GM18498 (cell line): ENCODE results near the gene SLC35B2.

Source experiments
- ATAC-seq: cut with Tn5 transposase; IDR thresholded peaks from one replicate; pipeline ENCODE4 v1.9.1; 2021; ENCODE audit warnings: mild to moderate bottlenecking, moderate library complexity; ENCODE audit not compliant: unreplicated experiment

SLC35B2 gene

GRCh38 chr6:44224029-44224964 is 33.0 kb downstream of the SLC35B2 start:
- no peak for ATAC-seq

GRCh38 chr6:44223319-44224028 is 33.9 kb downstream of the SLC35B2 start, which contains the start of gene SLC29A1:
SLC29A1 (plus strand) TSS chr6:44223595; CDS start chr6:44227314, 3,719 bp downstream.
- peak; percentile 53 for ATAC-seq

DNA sequence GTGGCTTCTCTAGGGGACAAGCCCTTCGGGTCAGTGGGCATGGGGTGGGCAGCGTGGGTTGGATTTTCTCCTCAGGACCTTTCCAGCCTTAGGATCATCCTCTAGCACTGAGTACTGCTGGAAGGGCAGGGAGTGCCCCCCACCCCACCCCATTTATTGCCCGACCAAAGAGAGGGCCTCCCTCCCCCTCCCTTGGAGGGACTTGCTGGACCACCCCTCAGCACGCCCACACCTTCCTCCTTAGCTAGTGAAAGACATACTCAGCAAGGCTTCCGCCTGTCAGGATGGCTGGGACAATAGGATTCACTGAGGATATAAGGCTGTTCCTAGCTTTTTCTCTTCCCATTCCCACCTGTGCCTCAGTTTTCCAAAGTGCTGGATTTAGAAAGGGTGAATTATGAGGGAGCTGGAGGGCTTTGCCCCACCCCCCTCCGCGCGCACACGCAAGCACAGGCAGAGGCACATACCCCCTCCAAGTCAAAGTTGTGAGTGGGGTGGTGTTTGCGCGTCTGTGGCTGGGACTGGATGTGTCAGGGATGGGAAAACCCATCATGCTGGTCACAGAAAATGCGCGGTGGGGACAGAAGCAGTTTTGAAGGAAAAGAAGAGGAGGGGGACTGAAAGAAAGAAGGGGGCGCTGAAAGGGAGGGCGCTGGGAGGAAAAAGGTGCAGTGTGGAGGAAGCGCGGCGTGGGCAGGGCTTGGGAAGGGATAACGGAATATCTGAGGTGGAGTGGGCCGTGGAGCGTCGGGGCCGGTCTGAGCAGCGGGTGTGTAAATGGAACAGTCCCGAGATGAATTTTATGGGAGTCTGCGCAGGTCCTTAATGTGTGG is 34.6 kb downstream of the SLC35B2 start:
- ATAC-seq = no peak

DNA sequence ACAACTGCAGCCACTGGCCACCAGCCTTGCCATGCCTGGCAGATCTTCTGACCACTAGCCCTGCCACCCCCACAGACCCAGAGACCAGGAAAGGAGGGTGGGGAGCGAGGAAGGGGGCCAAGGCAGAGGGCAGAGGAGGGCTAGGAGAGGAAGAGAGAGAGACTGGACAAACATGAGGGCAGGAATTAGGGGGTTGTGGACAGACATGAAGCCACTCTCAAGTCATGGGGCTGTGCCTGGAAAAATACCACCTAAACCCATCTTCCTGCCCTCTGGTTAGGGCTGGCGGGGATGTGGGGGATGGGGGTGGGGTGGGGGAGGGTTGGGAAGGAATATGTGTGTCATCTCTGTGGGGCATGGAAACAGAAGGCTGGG is 35.4 kb downstream of the SLC35B2 start:
- no peak for ATAC-seq

- peak; percentile 45 for ATAC-seq
These were observed 35.9 kb downstream of the SLC35B2 start for GRCh38 chr6:44221291-44221960.

- no peak for ATAC-seq
These were observed 36.4 kb downstream of the SLC35B2 start for GRCh38 chr6:44220913-44221290.

GRCh38 chr6:44219815-44220784 is 37.2 kb downstream of the SLC35B2 start:
- ATAC-seq = no peak

DNA sequence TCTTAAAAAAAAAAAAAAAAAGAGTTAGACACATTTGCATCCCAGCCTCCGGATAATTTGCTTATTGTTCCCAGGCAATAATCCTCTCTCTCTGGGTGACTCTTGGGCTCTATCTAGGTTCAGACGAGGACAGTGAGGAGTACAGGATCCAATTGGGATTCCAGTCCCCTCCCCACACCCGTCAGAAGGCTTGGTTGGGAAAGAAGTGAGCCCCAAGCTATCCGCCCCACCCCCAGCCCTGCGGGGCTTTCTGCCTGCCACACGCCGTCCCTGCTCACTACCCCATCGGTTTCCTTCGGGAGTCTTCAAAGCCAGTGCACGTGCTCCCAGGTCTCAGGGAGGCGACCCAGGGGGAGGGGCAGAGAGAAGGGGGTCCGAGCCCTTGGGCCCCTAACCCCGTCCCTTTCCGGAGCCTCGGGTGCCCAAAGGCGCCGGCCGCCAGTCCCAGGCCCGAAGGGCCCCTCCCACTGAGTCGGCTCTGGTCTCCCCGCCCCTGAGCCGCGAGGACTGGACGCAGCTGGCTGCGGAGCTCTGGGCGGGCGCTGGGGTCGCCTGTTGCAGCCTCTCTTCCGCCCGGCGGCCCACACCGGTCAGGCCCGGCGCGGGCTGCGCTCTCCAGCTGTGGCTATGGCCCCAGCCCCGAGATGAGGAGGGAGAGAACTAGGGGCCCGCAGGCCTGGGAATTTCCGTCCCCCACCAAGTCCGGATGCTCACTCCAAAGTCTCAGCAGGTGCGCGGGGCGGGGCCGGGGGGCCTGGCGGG is 38.1 kb downstream of the SLC35B2 start:
- ATAC-seq = peak; percentile 67

GRCh38 chr6:44217332-44218143 is 39.8 kb downstream of the SLC35B2 start:
- no peak for ATAC-seq

GRCh38 chr6:44216677-44217331 is 40.5 kb downstream of the SLC35B2 start, which contains the start of gene MYMX:
MYMX (plus strand) TSS chr6:44216926; CDS start chr6:44217472, 546 bp downstream.
- no peak for ATAC-seq

DNA sequence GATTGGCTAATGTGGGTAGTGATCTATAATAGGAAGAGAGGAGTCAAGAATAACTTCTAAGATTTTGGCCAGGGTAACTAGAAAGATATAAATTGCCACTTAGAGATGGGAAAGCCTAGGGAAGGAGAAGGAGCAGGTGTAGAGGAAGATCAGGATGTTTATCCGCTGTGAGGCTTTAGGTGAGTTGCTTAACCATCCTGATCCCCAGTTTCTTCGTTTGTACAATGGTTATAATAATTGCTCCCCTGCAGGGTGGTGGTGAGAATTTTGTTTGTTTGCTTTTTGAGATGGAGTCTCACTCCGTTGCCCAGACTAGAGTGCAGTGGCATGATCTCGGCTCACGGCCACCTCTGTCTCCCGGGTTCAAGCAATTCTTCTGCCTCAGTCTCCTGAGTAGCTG is 43.0 kb downstream of the SLC35B2 start:
- ATAC-seq = no peak

DNA sequence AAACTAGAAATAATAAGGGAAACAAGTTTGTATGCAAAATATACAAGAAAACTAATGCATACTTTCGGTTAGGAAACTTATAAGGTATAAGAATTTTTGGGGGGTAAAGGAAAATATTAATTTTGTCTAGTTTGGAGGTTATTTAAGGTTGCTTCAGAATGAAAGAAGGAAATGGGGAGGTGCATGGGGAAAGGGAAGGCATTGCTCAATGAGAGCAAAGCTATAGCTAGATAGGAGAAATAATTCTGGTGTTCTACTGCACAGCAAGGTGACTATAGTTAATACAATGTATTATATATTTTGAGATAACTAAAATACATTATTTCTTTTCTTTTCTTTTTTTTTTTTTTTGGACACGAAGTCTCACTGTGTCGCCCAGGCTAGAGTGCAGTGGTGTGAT is 46.0 kb downstream of the SLC35B2 start:
- ATAC-seq = no peak

DNA sequence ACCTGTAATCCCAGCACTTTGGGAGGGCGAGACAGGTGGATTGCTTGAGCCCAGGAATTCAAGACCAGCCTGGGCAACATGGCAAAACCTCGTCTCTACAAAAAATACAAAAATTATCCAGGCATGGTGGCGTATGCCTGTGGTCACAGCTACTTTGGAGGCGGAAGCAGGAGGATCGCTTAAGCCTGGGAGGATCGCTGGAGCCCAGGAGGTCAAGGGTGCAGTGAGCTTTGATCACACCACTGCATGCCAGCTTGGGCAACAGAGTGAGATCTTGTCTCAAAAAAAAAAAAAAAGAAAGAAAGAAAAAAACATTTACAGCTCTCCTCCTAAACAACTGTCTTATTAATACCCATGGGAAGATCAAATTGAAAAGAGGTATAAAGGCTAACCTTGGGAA is 49.4 kb downstream of the SLC35B2 start:
- no peak for ATAC-seq
